Activated CD8-positive, alpha-beta memory T cell treated with anti-CD3 and anti-CD28 coated beads for 48 hours (primary cell): ENCODE results near the gene RSPRY1.

Experiments used
- DNase-seq, 3 experiments: peaks; one replicate each; pipeline ENCODE4 v3.0.0-alpha.2; 2020; ENCODE audit warnings: low read depth in 2 of 3, low spot score in 2 of 3

Gene RSPRY1

GRCh38 chr16:57289391-57290257 lies 103.5 kb downstream of the RSPRY1 start:
- no peak for DNase-seq
